ENCODE results near the gene STK16.
"Not testable (repeated sequence)": the region's sequence is repeated elsewhere in the genome, so short reads cannot be mapped to it uniquely, and the experiment has no call there.

Gene STK16

DNA sequence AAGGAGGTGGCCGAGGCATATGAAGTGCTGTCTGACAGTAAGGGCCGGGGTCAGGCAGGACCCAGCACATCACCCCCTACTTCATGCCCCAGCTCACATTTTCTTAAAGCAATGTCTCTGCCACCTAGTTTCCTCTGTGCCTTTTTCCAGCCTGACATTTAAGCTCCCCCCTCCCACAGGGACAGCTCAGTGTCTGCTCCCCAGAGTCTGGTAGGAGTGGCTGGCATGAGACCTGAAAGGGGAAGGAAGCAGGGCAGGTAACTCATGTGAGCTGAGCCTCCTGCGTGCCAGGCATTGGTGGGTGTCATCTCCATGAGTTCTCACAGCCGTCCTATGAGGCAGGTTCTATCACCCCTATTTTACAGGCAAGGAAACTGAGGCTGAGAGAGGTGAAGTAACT lies 35.4 kb downstream of the STK16 start:
- H3K9me3 ChIP-seq (ENCODE audit: control insufficient read depth, insufficient read depth, low read length), result no peaks in the 10 kb centered on the region
- no peaks in the 10 kb centered on the region for H3K36me3 ChIP-seq (ENCODE audit: control insufficient read depth, insufficient read depth, low read length)
- no peak overlapping the region for H3K4me3 ChIP-seq (ENCODE audit: low read depth, low read length)
- peaks cover 4% of the 10 kb centered on the region for H3K27me3 ChIP-seq (ENCODE audit: control insufficient read depth, insufficient read depth, low read length)
- H3K9ac ChIP-seq (ENCODE audit: low read depth, low read length), result no peak overlapping the region
- peaks cover 11% of the 10 kb centered on the region for H3K4me1 ChIP-seq (ENCODE audit: control insufficient read depth, insufficient read depth, low read length)

DNA sequence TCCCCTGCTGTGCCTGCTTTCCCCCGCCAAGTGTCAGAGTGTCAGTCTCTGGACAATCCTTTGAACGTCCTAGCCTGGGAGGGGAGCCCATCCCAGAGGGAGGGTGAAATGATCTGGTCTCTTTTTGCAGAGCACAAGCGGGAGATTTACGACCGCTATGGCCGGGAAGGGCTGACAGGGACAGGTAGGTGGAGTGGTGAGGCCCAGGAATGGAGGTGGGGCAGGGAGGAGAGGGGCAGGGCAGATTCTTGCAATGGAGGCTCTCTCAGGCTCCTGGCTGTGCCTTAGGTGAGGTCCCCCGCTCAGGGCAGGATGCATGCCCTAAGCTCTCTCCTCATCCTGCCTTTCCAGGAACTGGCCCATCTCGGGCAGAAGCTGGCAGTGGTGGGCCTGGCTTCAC lies 36.3 kb downstream of the STK16 start:
- Histone ChIP-seq H3K36me3 (ENCODE audit: control insufficient read depth, insufficient read depth, low read length) (no peaks in the 10 kb centered on the region), H3K9me3 (ENCODE audit: control insufficient read depth, insufficient read depth, low read length) (no peaks in the 10 kb centered on the region)

GRCh38 chr2:219282375-219282774 lies 37.1 kb downstream of the STK16 start:
- no peak overlapping the region for H3K9ac ChIP-seq (ENCODE audit: low read depth, low read length)
- H3K9me3 ChIP-seq (ENCODE audit: control insufficient read depth, insufficient read depth, low read length), result no peaks in the 10 kb centered on the region
- H3K36me3 ChIP-seq (ENCODE audit: control insufficient read depth, insufficient read depth, low read length), result no peaks in the 10 kb centered on the region
- H3K27me3 ChIP-seq (ENCODE audit: control insufficient read depth, insufficient read depth, low read length), result peaks cover 4% of the 10 kb centered on the region
- peaks cover 14% of the 10 kb centered on the region for H3K4me1 ChIP-seq (ENCODE audit: control insufficient read depth, insufficient read depth, low read length)
- H3K4me3 ChIP-seq (ENCODE audit: low read depth, low read length), result no peak overlapping the region

More for the DNA sequence above, 36.3 kb downstream of the STK16 start:
- peaks cover 12% of the 10 kb centered on the region for H3K4me1 ChIP-seq (ENCODE audit: control insufficient read depth, insufficient read depth, low read length)
- H3K4me3 ChIP-seq (ENCODE audit: low read depth, low read length), result no peak overlapping the region
- peaks cover 4% of the 10 kb centered on the region for H3K27me3 ChIP-seq (ENCODE audit: control insufficient read depth, insufficient read depth, low read length)
- no peak overlapping the region for H3K9ac ChIP-seq (ENCODE audit: low read depth, low read length)

- no peak overlapping the region for H3K4me3 ChIP-seq (ENCODE audit: low read depth, low read length)
- H3K27me3 ChIP-seq (ENCODE audit: control insufficient read depth, insufficient read depth, low read length), result peaks cover 2% of the 10 kb centered on the region
- peaks cover 10% of the 10 kb centered on the region for H3K4me1 ChIP-seq (ENCODE audit: control insufficient read depth, insufficient read depth, low read length)
- no peak overlapping the region for H3K9ac ChIP-seq (ENCODE audit: low read depth, low read length)
- no peaks in the 10 kb centered on the region for H3K36me3 ChIP-seq (ENCODE audit: control insufficient read depth, insufficient read depth, low read length)
- no peaks in the 10 kb centered on the region for H3K9me3 ChIP-seq (ENCODE audit: control insufficient read depth, insufficient read depth, low read length)
Observed at GRCh38 chr2:219282943-219283581, 37.8 kb downstream of the STK16 start.

DNA sequence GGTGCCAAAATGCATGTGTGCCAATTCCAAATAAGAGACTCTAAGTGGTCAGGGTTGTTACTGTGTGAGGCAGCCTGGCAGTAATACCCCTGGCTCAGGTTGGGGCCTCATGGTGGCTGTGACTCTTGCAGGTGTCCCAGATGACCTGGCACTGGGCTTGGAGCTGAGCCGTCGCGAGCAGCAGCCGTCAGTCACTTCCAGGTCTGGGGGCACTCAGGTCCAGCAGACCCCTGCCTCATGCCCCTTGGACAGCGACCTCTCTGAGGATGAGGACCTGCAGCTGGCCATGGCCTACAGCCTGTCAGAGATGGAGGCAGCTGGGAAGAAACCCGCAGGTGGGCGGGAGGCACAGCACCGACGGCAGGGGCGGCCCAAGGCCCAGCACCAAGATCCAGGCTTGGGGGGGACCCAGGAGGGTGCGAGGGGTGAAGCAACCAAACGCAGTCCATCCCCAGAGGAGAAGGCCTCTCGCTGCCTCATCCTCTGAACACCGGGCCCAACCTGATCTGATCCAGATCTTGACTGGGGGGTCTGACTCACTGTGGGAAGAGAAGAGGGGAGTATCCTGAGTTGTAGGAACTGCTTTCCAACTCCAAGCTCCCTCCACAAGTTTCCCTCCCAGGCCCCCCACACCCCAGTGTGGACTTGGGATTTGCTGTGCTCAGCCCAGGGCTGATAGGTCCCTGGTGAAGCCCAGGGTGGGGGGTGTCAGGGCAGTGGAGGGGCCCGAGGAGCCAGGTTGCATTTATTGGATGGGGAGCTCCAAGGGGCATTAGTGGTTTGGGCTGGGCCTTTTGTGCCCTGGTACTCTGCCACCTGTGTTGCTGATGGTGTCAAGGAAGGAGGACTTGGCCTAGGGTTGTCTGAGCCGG lies 39.5 kb downstream of the STK16 start:
- Histone ChIP-seq H3K4me1 (ENCODE audit: control insufficient read depth, insufficient read depth, low read length) (peaks cover 4% of the 10 kb centered on the region), H3K9ac (ENCODE audit: low read depth, low read length) (no peak overlapping the region), H3K4me3 (ENCODE audit: low read depth, low read length) (no peak overlapping the region), H3K9me3 (ENCODE audit: control insufficient read depth, insufficient read depth, low read length) (no peaks in the 10 kb centered on the region), H3K36me3 (ENCODE audit: control insufficient read depth, insufficient read depth, low read length) (no peaks in the 10 kb centered on the region), H3K27me3 (ENCODE audit: control insufficient read depth, insufficient read depth, low read length) (no peaks in the 10 kb centered on the region)

GRCh38 chr2:219285373-219285735 lies 40.1 kb downstream of the STK16 start:
- Histone ChIP-seq H3K36me3 (ENCODE audit: control insufficient read depth, insufficient read depth, low read length) (no peaks in the 10 kb centered on the region), H3K9ac (ENCODE audit: low read depth, low read length) (no peak overlapping the region), H3K4me3 (ENCODE audit: low read depth, low read length) (no peak overlapping the region), H3K9me3 (ENCODE audit: control insufficient read depth, insufficient read depth, low read length) (no peaks in the 10 kb centered on the region), H3K27me3 (ENCODE audit: control insufficient read depth, insufficient read depth, low read length) (no peaks in the 10 kb centered on the region), H3K4me1 (ENCODE audit: control insufficient read depth, insufficient read depth, low read length) (peaks cover 4% of the 10 kb centered on the region)

DNA sequence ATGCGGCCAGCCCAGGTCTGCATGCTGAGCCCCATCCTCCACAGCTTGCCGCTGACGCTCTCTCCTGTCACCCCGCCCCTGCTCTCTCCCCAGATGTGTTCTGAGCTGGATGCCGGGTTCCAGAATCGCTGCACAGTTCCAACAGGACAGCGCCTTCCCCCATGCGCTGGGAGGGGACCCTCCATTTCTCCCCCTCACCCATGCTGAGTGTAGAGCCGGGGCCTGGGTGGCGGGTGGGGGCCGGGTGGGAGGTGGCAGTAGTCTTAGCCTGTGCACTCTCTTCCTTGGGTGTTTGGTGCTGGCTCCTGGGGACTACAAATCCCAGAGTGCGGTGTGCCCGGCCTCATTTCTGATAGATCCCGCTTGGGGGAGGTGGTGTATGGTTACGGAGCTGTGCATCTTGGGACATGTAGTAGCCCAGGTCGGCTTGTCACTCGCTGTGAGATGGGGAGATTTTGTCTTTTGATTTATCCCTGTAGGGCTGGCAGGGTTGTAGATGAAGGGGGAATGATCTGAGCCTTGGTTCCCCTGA lies 40.7 kb downstream of the STK16 start:
- no peaks in the 10 kb centered on the region for H3K36me3 ChIP-seq (ENCODE audit: control insufficient read depth, insufficient read depth, low read length)
- H3K4me1 ChIP-seq (ENCODE audit: control insufficient read depth, insufficient read depth, low read length), result peaks cover 4% of the 10 kb centered on the region
- peak overlapping the region; percentile 46 for H3K4me3 ChIP-seq (ENCODE audit: low read depth, low read length)
- H3K27me3 ChIP-seq (ENCODE audit: control insufficient read depth, insufficient read depth, low read length), result no peaks in the 10 kb centered on the region
- H3K9me3 ChIP-seq (ENCODE audit: control insufficient read depth, insufficient read depth, low read length), result no peaks in the 10 kb centered on the region
- no peak overlapping the region for H3K9ac ChIP-seq (ENCODE audit: low read depth, low read length)

DNA sequence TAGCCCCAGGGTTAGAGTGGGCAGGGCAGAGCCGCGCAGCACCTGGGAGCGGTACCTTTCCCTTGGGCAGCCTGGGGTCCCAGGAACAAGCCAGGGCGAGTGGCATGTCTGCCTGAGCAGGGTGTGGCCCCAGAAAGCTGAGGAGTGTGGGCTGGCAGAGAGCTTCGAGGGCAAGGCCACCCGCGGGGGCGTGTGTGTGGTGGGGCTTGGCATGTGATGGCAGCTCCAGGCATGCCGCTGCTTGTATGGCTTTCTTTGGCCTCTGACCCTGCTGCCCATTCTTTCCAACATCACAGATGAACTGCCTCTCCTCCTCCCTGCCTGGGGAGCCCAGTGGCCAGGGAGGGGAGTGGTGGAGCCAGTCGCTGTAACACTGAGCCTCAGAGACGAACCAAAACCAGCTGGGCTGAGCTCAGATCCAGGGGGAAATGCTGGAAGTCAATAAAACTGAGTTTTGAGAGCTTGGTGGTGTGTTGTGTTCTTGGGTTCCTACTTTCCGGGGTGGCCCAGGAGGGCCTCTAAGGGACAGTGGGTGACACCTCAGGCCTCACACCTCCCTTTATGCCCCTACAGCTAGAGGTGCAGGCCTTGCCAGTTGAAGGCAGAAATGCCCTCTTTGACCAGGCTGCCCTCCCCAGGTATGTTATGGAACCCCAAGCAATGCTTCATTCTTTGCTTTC lies 41.3 kb downstream of the STK16 start:
- no peaks in the 10 kb centered on the region for H3K27me3 ChIP-seq (ENCODE audit: control insufficient read depth, insufficient read depth, low read length)
- H3K4me3 ChIP-seq (ENCODE audit: low read depth, low read length), result peak overlapping the region; percentile 46
- H3K9ac ChIP-seq (ENCODE audit: low read depth, low read length), result no peak overlapping the region
- H3K9me3 ChIP-seq (ENCODE audit: control insufficient read depth, insufficient read depth, low read length), result no peaks in the 10 kb centered on the region
- no peaks in the 10 kb centered on the region for H3K36me3 ChIP-seq (ENCODE audit: control insufficient read depth, insufficient read depth, low read length)
- peaks cover 4% of the 10 kb centered on the region for H3K4me1 ChIP-seq (ENCODE audit: control insufficient read depth, insufficient read depth, low read length)

GRCh38 chr2:219287116-219287440 lies 41.8 kb downstream of the STK16 start:
- H3K9me3 ChIP-seq (ENCODE audit: control insufficient read depth, insufficient read depth, low read length); H3K27me3 ChIP-seq (ENCODE audit: control insufficient read depth, insufficient read depth, low read length); H3K4me3 ChIP-seq (ENCODE audit: low read depth, low read length); H3K9ac ChIP-seq (ENCODE audit: low read depth, low read length); H3K36me3 ChIP-seq (ENCODE audit: control insufficient read depth, insufficient read depth, low read length); H3K4me1 ChIP-seq (ENCODE audit: control insufficient read depth, insufficient read depth, low read length): not testable (repeated sequence)

- Histone ChIP-seq H3K4me1 (ENCODE audit: control insufficient read depth, insufficient read depth, low read length) (peaks cover 4% of the 10 kb centered on the region), H3K9me3 (ENCODE audit: control insufficient read depth, insufficient read depth, low read length) (no peaks in the 10 kb centered on the region), H3K9ac (ENCODE audit: low read depth, low read length) (no peak overlapping the region), H3K36me3 (ENCODE audit: control insufficient read depth, insufficient read depth, low read length) (no peaks in the 10 kb centered on the region), H3K27me3 (ENCODE audit: control insufficient read depth, insufficient read depth, low read length) (no peaks in the 10 kb centered on the region), H3K4me3 (ENCODE audit: low read depth, low read length) (no peak overlapping the region)
Observed at GRCh38 chr2:219287580-219288265, 42.4 kb downstream of the STK16 start.

GRCh38 chr2:219289195-219289536 lies 43.9 kb downstream of the STK16 start:
- Histone ChIP-seq H3K4me3 (ENCODE audit: low read depth, low read length) (no peak overlapping the region), H3K4me1 (ENCODE audit: control insufficient read depth, insufficient read depth, low read length) (peaks cover 4% of the 10 kb centered on the region), H3K36me3 (ENCODE audit: control insufficient read depth, insufficient read depth, low read length) (no peaks in the 10 kb centered on the region), H3K9me3 (ENCODE audit: control insufficient read depth, insufficient read depth, low read length) (no peaks in the 10 kb centered on the region), H3K27me3 (ENCODE audit: control insufficient read depth, insufficient read depth, low read length) (peaks cover 9% of the 10 kb centered on the region), H3K9ac (ENCODE audit: low read depth, low read length) (no peak overlapping the region)
